H1 (cell line): Measurements from ENCODE around the gene RAPGEF5. TPM values are rescaled to one million over a fixed set of nuclear protein-coding genes. Genes with fewer than 3 reads are reported as not detected.

Source experiments
- CTCF ChIA-PET: fragments of 300-600 bp; sonication (Branson Sonifier 250); formaldehyde crosslinking; loops from one replicate; lab custom pipeline; 2021; ENCODE audit not compliant: partially characterized antibody; lab: Charles Lee
- POLR2A ChIA-PET: fragments of 300-600 bp; sonication (Branson Sonifier 250); formaldehyde crosslinking; loops from one replicate; lab custom pipeline; 2021; ENCODE audit warnings: inconsistent platforms; ENCODE audit not compliant: partially characterized antibody; lab: Charles Lee
- DNase-seq, 2 experiments: peaks; one replicate each; pipeline versions ENCODE4 v3.0.0 to v3.0.0-alpha.2; 2010 to 2022; ENCODE audit warnings: low spot score in 2 of 2, low read depth in 1 of 2, mixed read lengths in 1 of 2
- FAIRE-seq: peaks from 2 replicates; lab custom pipeline; 2011; peaks lifted over from hg19 to GRCh38; lab: Jason Lieb, UNC
- H2AFZ ChIP-seq: 2 replicates; pipeline ENCODE4 v1.8.1; 2012; ENCODE audit warnings: low read length, inconsistent platforms
- H2AK5ac ChIP-seq: 2 replicates; pipeline ENCODE4 v1.6.1; 2013; ENCODE audit warnings: low read depth, low read length
- H2BK120ac ChIP-seq: replicated peaks from 2 replicates; pipeline ENCODE3; 2013; ENCODE audit warnings: low read depth, low read length, inconsistent platforms
- H2BK12ac ChIP-seq: 2 replicates; pipeline ENCODE4 v1.6.1; 2013; ENCODE audit warnings: low read depth, low read length
- H2BK15ac ChIP-seq: 2 replicates; pipeline ENCODE4 v1.6.1; 2013; ENCODE audit warnings: low read length
- H2BK20ac ChIP-seq: 2 replicates; pipeline ENCODE4 v1.6.1; 2013; ENCODE audit warnings: low read length
- H2BK5ac ChIP-seq: 2 replicates; pipeline ENCODE4 v1.6.1; 2013; ENCODE audit warnings: low read depth, low read length
- H3K14ac ChIP-seq: 2 replicates; pipeline ENCODE4 v1.6.1; 2013; ENCODE audit warnings: inconsistent platforms; ENCODE audit not compliant: insufficient read length
- H3K18ac ChIP-seq: 2 replicates; pipeline ENCODE4 v1.6.1; 2013; ENCODE audit warnings: low read length; ENCODE audit errors: extremely low read depth
- H3K23ac ChIP-seq: 2 replicates; pipeline ENCODE4 v1.6.1; 2013; ENCODE audit warnings: inconsistent platforms; ENCODE audit not compliant: insufficient read length
- H3K23me2 ChIP-seq: 2 replicates; pipeline ENCODE4 v1.6.1; 2013; ENCODE audit warnings: low read depth, low read length
- H3K27ac ChIP-seq: 2 replicates; pipeline ENCODE4 v1.6.1; 2011; ENCODE audit warnings: low read depth, low read length, inconsistent platforms
- H3K27me3 ChIP-seq, 4 experiments: replicated peaks in 1 of 4; 1 replicate in 1 of 4; 2 replicates in 3 of 4; pipeline versions ENCODE4 v1.6.1 to v1.8.1; 2011 to 2013; ENCODE audit warnings: low read length in 3 of 4, mild to moderate bottlenecking in 3 of 4, inconsistent platforms in 2 of 4, mixed read lengths in 2 of 4, moderate library complexity in 1 of 4; ENCODE audit not compliant: control insufficient read depth in 3 of 4, insufficient read depth in 3 of 4; ENCODE audit errors: extremely low read depth in 1 of 4
- H3K36me3 ChIP-seq, 4 experiments: 2 replicates each; pipeline versions ENCODE4 v1.6.1 to v1.8.1; 2011 to 2013; ENCODE audit warnings: mild to moderate bottlenecking in 4 of 4, low read length in 3 of 4, moderate library complexity in 2 of 4, control low read depth in 1 of 4, inconsistent platforms in 1 of 4; ENCODE audit not compliant: insufficient read depth in 4 of 4, control insufficient read depth in 2 of 4
- H3K4ac ChIP-seq: replicated peaks from 2 replicates; pipeline ENCODE3; 2013; ENCODE audit warnings: low read length, low read depth, mixed read lengths, inconsistent platforms; ENCODE audit not compliant: insufficient read length
- H3K4me1 ChIP-seq, 4 experiments: replicated peaks in 1 of 4; 1 replicate in 1 of 4; 2 replicates in 3 of 4; pipeline versions ENCODE4 v1.6.1 to v1.8.1; 2011 to 2013; ENCODE audit warnings: low read length in 3 of 4, inconsistent platforms in 2 of 4, mixed read lengths in 1 of 4; ENCODE audit not compliant: insufficient read depth in 4 of 4, control insufficient read depth in 3 of 4
- H3K4me2 ChIP-seq, 2 experiments: 2 replicates each; pipeline versions ENCODE4 v1.6.1 to v1.8.1; 2011 to 2013; ENCODE audit warnings: low read depth in 2 of 2, low read length in 2 of 2, control low read depth in 1 of 2, inconsistent platforms in 1 of 2, mild to moderate bottlenecking in 1 of 2; ENCODE audit not compliant: insufficient read depth in 1 of 2
- H3K4me3 ChIP-seq, 4 experiments: fragments of 200-600, 300-600 bp in 1 of 4; sonication (generic), shearing (Covaris generic), sonication (Bioruptor Twin) in 1 of 4; 2 replicates each; pipeline versions ENCODE4 v1.5.1 to v1.8.1; 2011 to 2016; ENCODE audit warnings: low read length in 4 of 4, low read depth in 3 of 4, control low read depth in 2 of 4, inconsistent platforms in 2 of 4, mild to moderate bottlenecking in 2 of 4, mixed read lengths in 1 of 4, moderate library complexity in 1 of 4; ENCODE audit not compliant: insufficient read depth in 2 of 4; ENCODE audit errors: extremely low read depth in 1 of 4
- H3K56ac ChIP-seq: replicated peaks from 2 replicates; pipeline ENCODE3; 2013; ENCODE audit warnings: low read depth, mild to moderate bottlenecking, mixed read lengths, low read length, inconsistent platforms; ENCODE audit not compliant: insufficient read length
- H3K79me1 ChIP-seq: 2 replicates; pipeline ENCODE4 v1.6.1; 2013; ENCODE audit warnings: low read depth, low read length, control low read depth
- H3K79me2 ChIP-seq, 2 experiments: 2 replicates each; pipeline versions ENCODE4 v1.6.1 to v1.8.1; 2012 to 2013; ENCODE audit warnings: low read length in 2 of 2, mild to moderate bottlenecking in 2 of 2, inconsistent platforms in 1 of 2; ENCODE audit not compliant: insufficient read depth in 2 of 2, control insufficient read depth in 1 of 2
- H3K9ac ChIP-seq, 4 experiments: replicated peaks in 1 of 4; 1 replicate in 1 of 4; 2 replicates in 3 of 4; pipeline versions ENCODE4 v1.6.1 to v1.8.1; 2011 to 2013; ENCODE audit warnings: low read depth in 3 of 4, low read length in 3 of 4, control low read depth in 2 of 4, mild to moderate bottlenecking in 2 of 4, moderate library complexity in 2 of 4, inconsistent platforms in 1 of 4; ENCODE audit errors: extremely low read depth in 1 of 4
- H3K9me3 ChIP-seq, 2 experiments: 2 replicates each; pipeline versions ENCODE4 v1.6.1 to v1.8.1; 2012 to 2013; ENCODE audit warnings: mild to moderate bottlenecking in 2 of 2, moderate library complexity in 2 of 2, control low read depth in 1 of 2, inconsistent platforms in 1 of 2, low read depth in 1 of 2, low read length in 1 of 2, mixed read lengths in 1 of 2; ENCODE audit not compliant: insufficient read depth in 2 of 2
- H4K20me1 ChIP-seq, 2 experiments: replicated peaks in 1 of 2; 2 replicates each; pipeline versions ENCODE3 to v1.8.1; 2011 to 2013; ENCODE audit warnings: inconsistent platforms in 2 of 2, low read length in 2 of 2, mild to moderate bottlenecking in 1 of 2; ENCODE audit not compliant: insufficient read depth in 2 of 2, control insufficient read depth in 1 of 2
- H4K5ac ChIP-seq: 2 replicates; pipeline ENCODE4 v1.6.1; 2013; ENCODE audit warnings: low read length, low read depth, mixed read lengths, inconsistent platforms; ENCODE audit not compliant: insufficient read length
- H4K8ac ChIP-seq: 2 replicates; pipeline ENCODE4 v1.8.0; 2013; ENCODE audit warnings: mild to moderate bottlenecking, moderate library complexity, low read length, inconsistent platforms; ENCODE audit not compliant: insufficient read depth; ENCODE audit errors: extremely low read depth
- H4K91ac ChIP-seq: replicated peaks from 2 replicates; pipeline ENCODE3; 2013; ENCODE audit warnings: low read length, mixed read lengths, inconsistent platforms; ENCODE audit not compliant: insufficient read length
- ATF2 ChIP-seq: IDR thresholded peaks from 2 replicates; pipeline ENCODE4 v1.6.1; 2012; ENCODE audit warnings: low read length, inconsistent platforms
- CBX8 ChIP-seq: fragments of 300-800, 300-1000 bp; sonication (generic); IDR thresholded peaks from 2 replicates; pipeline ENCODE4 v1.7.1; 2016; ENCODE audit warnings: low read depth, low read length, borderline replicate concordance
- FOSL1 ChIP-seq: IDR thresholded peaks from 2 replicates; pipeline ENCODE4 v1.6.1; 2011; ENCODE audit warnings: mild to moderate bottlenecking, low read depth, low read length, moderate library complexity; ENCODE audit not compliant: insufficient read depth
- JUND ChIP-seq: IDR thresholded peaks from 2 replicates; pipeline ENCODE4 v1.6.1; 2011; ENCODE audit warnings: mild to moderate bottlenecking, improper control_type of control experiment, low read length
- NANOG ChIP-seq: IDR thresholded peaks from 2 replicates; pipeline ENCODE4 v1.6.1; 2011; ENCODE audit warnings: low read length, low read depth, mild to moderate bottlenecking, inconsistent platforms; ENCODE audit not compliant: insufficient read depth, poor library complexity, severe bottlenecking
- PHF8 ChIP-seq: fragments of 200-600 bp; sonication (generic); conservative IDR thresholded peaks from 2 replicates; pipeline ENCODE4 v1.7.1; 2012; ENCODE audit warnings: low read depth, mild to moderate bottlenecking, inconsistent platforms, low read length, moderate library complexity
- RNF2 ChIP-seq: fragments of 200-900, 300-1000 bp; sonication (generic); IDR thresholded peaks from 2 replicates; pipeline ENCODE4 v1.7.1; 2016; ENCODE audit warnings: borderline replicate concordance, low read depth, mild to moderate bottlenecking, antibody characterized with exemption, low read length; ENCODE audit not compliant: poor library complexity, severe bottlenecking; ENCODE audit errors: missing control alignments
- SP1 ChIP-seq: IDR thresholded peaks from 2 replicates; pipeline ENCODE4 v1.6.1; 2011; ENCODE audit warnings: low read depth, low read length
- YY1 ChIP-seq: IDR thresholded peaks from 2 replicates; pipeline ENCODE4 v1.6.1; 2011; ENCODE audit warnings: low read depth, mild to moderate bottlenecking, low read length
- ZNF274 ChIP-seq: IDR thresholded peaks from 2 replicates; pipeline ENCODE4 v1.7.0; 2012; ENCODE audit warnings: low read length, borderline replicate concordance; ENCODE audit errors: extremely low read depth
- WGBS, 2 experiments: shearing (Covaris generic) in 1 of 2; methylation state at CpG; one replicate each; pipeline versions ENCODE4 v1.1.6 to v1.1.7; 2013 to 2015; ENCODE audit warnings: low lambda C conversion rate in 2 of 2, mixed read lengths in 2 of 2, inconsistent platforms in 1 of 2, low coverage in 1 of 2, missing lambda C conversion rate in 1 of 2; ENCODE audit not compliant: insufficient replicate concordance in 2 of 2, insufficient coverage in 1 of 2, insufficient read length in 1 of 2; ENCODE audit errors: extremely low coverage in 1 of 2, missing lambda C conversion rate in 1 of 2; 5-methylcytosine and 5-hydroxymethylcytosine counted together
- polyA plus RNA-seq, 7 experiments: library from polyadenylated mRNA; depleted of rRNA in 3 of 7; stranded (reverse) in 5 of 7; unstranded in 2 of 7; fragments of >200 nt in 5 of 7; fragments of 200-250 nt in 2 of 7; gene quantifications; 1 replicate in 5 of 7; 2 replicates in 1 of 7; 4 replicates in 1 of 7; pipeline versions ENCODE4 v1.2.1 to v1.2.3, GENCODE V29; 2011 to 2013; ENCODE audit warnings: missing spikeins in 2 of 7, mixed read lengths in 2 of 7
- total RNA-seq: library from RNA; stranded (reverse); fragmentation: NEBNext Ultra II Directional; extraction: Animal tissue kit (Norgen Biotek cat#: 25700); gene quantifications from 2 replicates; pipeline ENCODE4 v1.2.1, GENCODE V29; 2021

Gene RAPGEF5
- total and polyA plus RNA-seq, 2 of the 8 experiments (the other 6 are each of a cell fraction or from before 2014, with no cell fraction given) = 4.4 to 22.9 TPM

- no peak for TF ChIP-seq RNF2
- no peak for TF ChIP-seq YY1
- TF ChIP-seq ZNF274 = no peak
- TF ChIP-seq PHF8 = no peak
- no peak for TF ChIP-seq ATF2
- TF ChIP-seq CBX8 = no peak
- no peak for TF ChIP-seq FOSL1
- no peak for TF ChIP-seq JUND
- no peak for TF ChIP-seq NANOG
- no peak for TF ChIP-seq SP1
- H3K4me1 ChIP-seq = no peaks in the 10 kb centered on the region
- H2AFZ ChIP-seq = no peak overlapping the region
- H2BK20ac ChIP-seq = no peak overlapping the region
- H4K8ac ChIP-seq = no peak overlapping the region
- H3K18ac ChIP-seq = no peak overlapping the region
- H2BK120ac ChIP-seq = no peak overlapping the region
- H3K14ac ChIP-seq = no peak overlapping the region
- H3K4ac ChIP-seq = no peak overlapping the region
- 92% methylated on average over 2 of the region's 2 CpGs; no CpG with 5 or more reads in 1 of the 2 experiments for WGBS, 2 experiments
- no peaks in the 10 kb centered on the region for H4K20me1 ChIP-seq
- H2AK5ac ChIP-seq = no peak overlapping the region
- H3K79me2 ChIP-seq = no peaks in the 10 kb centered on the region
- H3K9me3 ChIP-seq = no peaks in the 10 kb centered on the region
- no peak overlapping the region for H3K27ac ChIP-seq
- no peak overlapping the region for H2BK15ac ChIP-seq
- H3K56ac ChIP-seq = no peak overlapping the region
- no peak overlapping the region for H3K9ac ChIP-seq
- no peak overlapping the region for H4K91ac ChIP-seq
- no peak overlapping the region for H4K5ac ChIP-seq
- FAIRE-seq (no peak), DNase-seq (no peak)
- H3K79me1 ChIP-seq = no peaks in the 10 kb centered on the region
- ChIA-PET CTCF (interaction anchor here (0.8 to 1.0 kb wide), 3 partner anchors 9 to 255 kb away, joined by 3 to 4 read pairs (median 3); no protein-coding TSS in a partner anchor), POLR2A (interaction anchor here (1.5 kb wide), 1 partner anchor 9 kb away, joined by 3 read pairs; no protein-coding TSS in a partner anchor)
- H3K23ac ChIP-seq = no peak overlapping the region
- H3K27me3 ChIP-seq = no peaks in the 10 kb centered on the region
- H3K36me3 ChIP-seq = no peaks in the 10 kb centered on the region
- H3K4me3 ChIP-seq = no peak overlapping the region
- H2BK12ac ChIP-seq = no peak overlapping the region
- no peaks in the 10 kb centered on the region for H3K23me2 ChIP-seq
- H3K4me2 ChIP-seq = no peak overlapping the region
- no peak overlapping the region for H2BK5ac ChIP-seq
Measured at GRCh38 chr7:22364900-22365299, 7.9 kb upstream of the RAPGEF5 start.
